ENCODE measurements around the gene LGALS16. TPM values are rescaled to one million over a fixed set of nuclear protein-coding genes. Genes with fewer than 3 reads are reported as not detected.
"Not testable (repeated sequence)": the region's sequence is repeated elsewhere in the genome, so short reads cannot be mapped to it uniquely, and the experiment has no call there.

Gene LGALS16, protein sequence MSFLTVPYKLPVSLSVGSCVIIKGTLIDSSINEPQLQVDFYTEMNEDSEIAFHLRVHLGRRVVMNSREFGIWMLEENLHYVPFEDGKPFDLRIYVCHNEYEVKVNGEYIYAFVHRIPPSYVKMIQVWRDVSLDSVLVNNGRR
- polyA plus RNA-seq = not detected
- long read RNA-seq, donor 1 = 0 reads
- long read RNA-seq, donor 2 = 0 reads
- long read RNA-seq, donor 3 = 0 reads
- long read RNA-seq, donor 4 = 0 reads
- long read RNA-seq, donor 5 = 0 reads
- long read RNA-seq, donor 6 = 0 reads
- long read RNA-seq, donor 7 = 0 reads
- long read RNA-seq, donor 8 = 0 reads
- long read RNA-seq, donor 9 = 0 reads
- long read RNA-seq, donor 10 = 0 reads
- long read RNA-seq, donor 11 = 0 reads

DNA sequence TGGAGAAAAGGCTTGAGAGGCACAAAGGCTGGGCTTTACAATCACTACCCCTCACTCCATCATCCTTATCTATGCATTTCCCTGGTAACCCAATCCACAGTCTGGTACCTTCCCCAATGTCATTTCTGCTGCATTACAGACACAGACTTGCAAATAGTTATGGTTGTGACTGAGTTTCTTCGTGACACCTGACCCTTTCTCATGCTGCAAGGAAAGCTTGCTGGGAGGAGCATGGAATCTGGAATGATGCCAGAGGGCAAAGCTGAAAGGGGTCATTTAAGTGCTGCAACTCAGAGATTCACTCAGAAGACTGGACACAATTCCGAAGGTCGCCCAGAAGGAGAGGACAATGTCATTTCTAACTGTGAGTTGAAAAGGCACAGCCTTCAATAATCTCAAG is at the start of gene LGALS16:
Gene LGALS16 (plus strand): TSS at position 301 of the 400 bp plus-strand sequence. CDS start 49 bp downstream, at position 350.
- Histone ChIP-seq H3K27me3 (ENCODE audit: control insufficient read depth, insufficient read depth, low read length) (no peaks in the 10 kb centered on the region), H3K36me3 (ENCODE audit: control insufficient read depth, insufficient read depth, low read length) (no peaks in the 10 kb centered on the region), H3K4me3 (ENCODE audit: low read length) (no peak within 1 kb of the TSS), H3K9me3 (ENCODE audit: control insufficient read depth, low read depth, low read length) (no peaks in the 10 kb centered on the region), H3K4me1 (ENCODE audit: control insufficient read depth, insufficient read depth, low read length) (no peaks in the 10 kb centered on the region), H3K27ac (ENCODE audit: low read length) (no peak within 1 kb of the TSS)
- WGBS (ENCODE audit: insufficient coverage, low lambda C conversion rate) = no CpG with 5 or more reads among the region's 3 CpGs
- no peak for DNase-seq

DNA sequence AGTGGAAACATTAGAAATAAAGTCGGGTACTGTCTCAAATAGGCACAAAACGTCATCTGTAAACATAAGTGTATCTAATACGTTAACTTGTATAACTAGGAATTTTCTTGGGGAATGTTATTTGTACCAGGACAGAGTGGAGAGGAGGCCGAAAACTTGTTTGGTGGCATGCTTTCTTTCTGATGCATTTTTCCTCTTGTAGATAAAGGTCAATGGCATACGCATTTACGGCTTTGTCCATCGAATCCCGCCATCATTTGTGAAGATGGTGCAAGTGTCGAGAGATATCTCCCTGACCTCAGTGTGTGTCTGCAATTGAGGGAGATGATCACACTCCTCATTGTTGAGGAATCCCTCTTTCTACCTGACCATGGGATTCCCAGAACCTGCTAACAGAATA is 48.7 kb upstream of the LGALS16 start:
- no peak for DNase-seq
- WGBS (ENCODE audit: insufficient coverage, low lambda C conversion rate) = no CpG with 5 or more reads among the region's 9 CpGs
- Histone ChIP-seq H3K4me3 (ENCODE audit: low read length) (no peak overlapping the region), H3K27ac (ENCODE audit: low read length) (no peak overlapping the region), H3K27me3 (ENCODE audit: control insufficient read depth, insufficient read depth, low read length) (no peaks in the 10 kb centered on the region), H3K9me3 (ENCODE audit: control insufficient read depth, low read depth, low read length) (no peaks in the 10 kb centered on the region), H3K4me1 (ENCODE audit: control insufficient read depth, insufficient read depth, low read length) (no peaks in the 10 kb centered on the region), H3K36me3 (ENCODE audit: control insufficient read depth, insufficient read depth, low read length) (no peaks in the 10 kb centered on the region)

DNA sequence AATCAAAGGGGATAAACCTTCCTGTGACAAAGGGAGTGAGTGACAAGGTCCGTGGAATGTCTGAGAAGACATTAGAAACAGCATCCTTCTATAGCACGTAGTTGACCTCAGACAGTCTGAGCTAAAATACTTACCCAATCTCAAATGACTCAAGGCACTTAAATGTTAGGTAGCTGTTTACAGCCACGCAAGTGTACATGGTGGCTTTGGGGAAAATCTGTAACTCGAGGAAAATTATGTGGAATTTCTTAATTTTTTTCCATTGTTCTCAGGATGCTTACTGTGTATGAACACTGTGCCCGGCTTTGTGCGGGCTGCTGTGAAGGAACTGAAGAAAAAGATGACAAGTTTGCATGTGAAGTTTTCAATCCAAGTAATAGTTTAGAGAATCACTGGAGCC is 48.2 kb upstream of the LGALS16 start:
- Histone ChIP-seq H3K9me3 (ENCODE audit: control insufficient read depth, low read depth, low read length) (no peaks in the 10 kb centered on the region), H3K27me3 (ENCODE audit: control insufficient read depth, insufficient read depth, low read length) (no peaks in the 10 kb centered on the region), H3K36me3 (ENCODE audit: control insufficient read depth, insufficient read depth, low read length) (no peaks in the 10 kb centered on the region), H3K4me1 (ENCODE audit: control insufficient read depth, insufficient read depth, low read length) (no peaks in the 10 kb centered on the region), H3K4me3 (ENCODE audit: low read length) (no peak overlapping the region), H3K27ac (ENCODE audit: low read length) (no peak overlapping the region)
- 89% methylated on average over 3 of the region's 6 CpGs for WGBS (ENCODE audit: insufficient coverage, low lambda C conversion rate)
- no peak for DNase-seq

DNA sequence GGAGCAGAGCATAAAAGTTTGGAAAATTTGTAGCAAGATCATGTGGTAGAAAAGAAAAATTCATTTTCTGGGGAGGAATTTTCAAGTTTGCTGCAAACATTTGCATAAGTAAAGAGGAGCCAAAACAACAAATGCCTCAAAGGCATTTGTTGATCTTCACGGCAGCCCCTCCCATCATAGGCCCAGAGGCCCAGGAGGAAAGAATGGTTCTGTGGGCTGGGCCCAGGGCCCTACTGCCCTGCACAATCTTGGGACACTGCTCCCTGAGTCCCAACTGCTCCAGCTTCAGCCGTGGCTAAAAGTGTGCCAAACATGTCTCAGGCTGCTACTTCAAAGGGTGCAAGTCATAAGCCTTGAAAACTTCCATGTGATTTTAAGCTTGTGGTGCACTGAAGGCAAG is 42.1 kb upstream of the LGALS16 start:
- Histone ChIP-seq H3K9me3 (ENCODE audit: control insufficient read depth, low read depth, low read length) (no peaks in the 10 kb centered on the region), H3K36me3 (ENCODE audit: control insufficient read depth, insufficient read depth, low read length) (no peaks in the 10 kb centered on the region), H3K27ac (ENCODE audit: low read length) (no peak overlapping the region), H3K4me3 (ENCODE audit: low read length) (no peak overlapping the region), H3K4me1 (ENCODE audit: control insufficient read depth, insufficient read depth, low read length) (no peaks in the 10 kb centered on the region), H3K27me3 (ENCODE audit: control insufficient read depth, insufficient read depth, low read length) (no peaks in the 10 kb centered on the region)
- DNase-seq = no peak
- no CpG with 5 or more reads among the region's 2 CpGs for WGBS (ENCODE audit: insufficient coverage, low lambda C conversion rate)

DNA sequence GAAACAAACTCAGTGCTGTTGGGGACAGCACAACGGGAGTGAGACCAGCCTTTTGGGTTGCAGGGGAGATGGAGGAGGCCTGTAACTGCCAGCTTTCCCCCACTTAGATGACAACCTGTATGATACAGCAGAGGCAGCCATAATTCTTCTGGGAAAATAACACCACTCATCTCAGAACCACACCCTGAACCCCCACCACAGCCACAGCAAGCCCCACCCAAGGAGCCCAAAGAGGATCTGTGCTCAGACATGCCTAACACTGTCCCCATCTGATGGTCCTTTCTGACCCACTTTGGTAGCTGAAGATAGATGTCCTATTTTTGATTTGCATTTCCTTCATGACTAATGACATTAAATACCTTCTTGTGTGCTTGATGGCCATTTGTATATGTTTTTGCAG is 38.0 kb upstream of the LGALS16 start:
- no peak overlapping the region for H3K4me3 ChIP-seq (ENCODE audit: low read length)
- H3K36me3 ChIP-seq (ENCODE audit: control insufficient read depth, insufficient read depth, low read length) = no peaks in the 10 kb centered on the region
- no CpG with 5 or more reads among the region's 1 CpG for WGBS (ENCODE audit: insufficient coverage, low lambda C conversion rate)
- H3K4me1 ChIP-seq (ENCODE audit: control insufficient read depth, insufficient read depth, low read length) = no peaks in the 10 kb centered on the region
- no peaks in the 10 kb centered on the region for H3K9me3 ChIP-seq (ENCODE audit: control insufficient read depth, low read depth, low read length)
- H3K27ac ChIP-seq (ENCODE audit: low read length) = no peak overlapping the region
- DNase-seq = no peak
- H3K27me3 ChIP-seq (ENCODE audit: control insufficient read depth, insufficient read depth, low read length) = no peaks in the 10 kb centered on the region

DNA sequence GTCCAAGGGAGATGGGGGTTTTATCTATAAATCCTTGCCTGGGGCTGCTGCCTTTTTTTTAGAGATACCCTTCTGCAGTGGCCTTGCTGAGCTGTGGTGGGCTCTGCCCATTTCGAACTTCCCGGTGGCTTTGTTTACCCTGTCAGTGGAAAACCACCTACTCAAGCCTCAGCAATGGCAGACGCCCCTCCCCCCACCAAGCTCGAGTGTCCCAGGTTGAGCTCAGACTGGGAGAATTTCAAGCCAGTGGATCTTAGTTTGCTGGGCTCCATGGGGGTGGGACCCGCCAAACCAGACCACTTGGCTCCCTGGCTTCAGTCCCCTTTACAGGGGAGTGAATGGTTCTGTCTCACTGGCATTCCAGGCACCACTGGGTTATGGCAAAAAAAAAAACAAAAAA is 31.8 kb upstream of the LGALS16 start:
- Histone ChIP-seq H3K27me3 (ENCODE audit: control insufficient read depth, insufficient read depth, low read length) (no peaks in the 10 kb centered on the region), H3K9me3 (ENCODE audit: control insufficient read depth, low read depth, low read length) (no peaks in the 10 kb centered on the region), H3K27ac (ENCODE audit: low read length) (no peak overlapping the region), H3K4me1 (ENCODE audit: control insufficient read depth, insufficient read depth, low read length) (no peaks in the 10 kb centered on the region), H3K36me3 (ENCODE audit: control insufficient read depth, insufficient read depth, low read length) (no peaks in the 10 kb centered on the region), H3K4me3 (ENCODE audit: low read length) (no peak overlapping the region)
- no peak for DNase-seq
- no CpG with 5 or more reads among the region's 5 CpGs for WGBS (ENCODE audit: insufficient coverage, low lambda C conversion rate)

DNA sequence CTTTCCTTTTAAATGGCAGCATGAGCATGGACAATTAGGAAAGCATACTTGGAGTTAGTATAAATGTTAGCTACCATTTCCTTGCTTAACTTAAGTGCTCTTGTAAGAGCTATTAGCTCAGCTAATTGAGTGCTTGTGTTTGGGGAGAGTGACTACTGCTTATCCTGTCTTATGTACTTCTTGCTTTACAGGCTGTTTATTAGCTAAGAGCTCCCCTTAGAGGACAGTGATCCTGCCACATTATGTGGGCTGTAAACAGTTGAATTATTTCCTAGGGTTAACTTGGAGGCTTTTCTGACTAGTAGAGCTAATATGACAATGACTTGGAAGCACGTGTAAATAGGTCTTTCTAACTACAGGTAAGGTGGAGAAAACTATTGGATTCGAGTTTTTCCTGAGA is 28.1 kb upstream of the LGALS16 start:
- not testable (repeated sequence) for H3K9me3 ChIP-seq (ENCODE audit: control insufficient read depth, low read depth, low read length); H3K4me3 ChIP-seq (ENCODE audit: low read length); H3K36me3 ChIP-seq (ENCODE audit: control insufficient read depth, insufficient read depth, low read length); H3K4me1 ChIP-seq (ENCODE audit: control insufficient read depth, insufficient read depth, low read length); H3K27me3 ChIP-seq (ENCODE audit: control insufficient read depth, insufficient read depth, low read length); H3K27ac ChIP-seq (ENCODE audit: low read length); DNase-seq
- 60% methylated on average over 1 of the region's 2 CpGs for WGBS (ENCODE audit: insufficient coverage, low lambda C conversion rate)

DNA sequence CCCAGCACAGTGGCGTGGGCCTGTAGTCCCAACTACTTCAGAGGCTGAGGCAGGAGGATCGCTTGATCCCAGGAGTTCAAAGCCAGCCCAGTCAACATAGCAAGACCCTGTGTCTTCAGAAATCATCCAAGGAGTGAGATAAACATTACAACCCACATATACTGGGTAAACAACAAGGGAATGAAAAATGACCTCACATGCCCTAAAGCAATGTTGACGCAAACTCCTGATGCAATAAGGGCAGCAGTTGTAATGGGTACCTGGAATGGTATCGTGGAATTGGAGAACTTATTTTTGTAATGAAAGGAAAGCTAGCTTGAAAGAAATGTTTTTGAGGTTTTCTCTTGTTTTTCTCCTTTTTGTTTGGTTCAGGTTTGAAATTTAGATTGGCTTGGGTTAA is 24.5 kb upstream of the LGALS16 start:
- no peaks in the 10 kb centered on the region for H3K9me3 ChIP-seq (ENCODE audit: control insufficient read depth, low read depth, low read length)
- peaks cover 2% of the 10 kb centered on the region for H3K27me3 ChIP-seq (ENCODE audit: control insufficient read depth, insufficient read depth, low read length)
- no CpG with 5 or more reads among the region's 4 CpGs for WGBS (ENCODE audit: insufficient coverage, low lambda C conversion rate)
- H3K4me1 ChIP-seq (ENCODE audit: control insufficient read depth, insufficient read depth, low read length) = no peaks in the 10 kb centered on the region
- H3K4me3 ChIP-seq (ENCODE audit: low read length) = no peak overlapping the region
- H3K27ac ChIP-seq (ENCODE audit: low read length) = no peak overlapping the region
- no peak for DNase-seq
- H3K36me3 ChIP-seq (ENCODE audit: control insufficient read depth, insufficient read depth, low read length) = no peaks in the 10 kb centered on the region

DNA sequence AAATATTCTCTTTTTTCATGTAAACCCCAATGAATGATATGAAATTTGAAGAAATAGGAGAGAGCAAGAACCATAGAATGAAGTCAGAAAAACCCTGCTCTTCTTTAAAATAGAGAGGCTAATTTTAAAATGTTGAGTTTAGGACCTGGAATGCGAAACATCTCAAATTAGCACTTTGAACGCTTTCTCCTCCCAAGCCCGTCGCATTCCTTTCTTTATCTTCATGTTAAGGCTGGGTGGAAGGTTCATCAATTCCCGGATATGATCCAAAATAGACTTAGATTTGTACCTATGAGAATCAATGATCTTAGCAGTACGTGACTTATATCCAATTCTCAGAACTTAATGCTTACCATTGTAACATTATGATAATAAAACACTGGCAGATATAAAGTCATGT is 24.1 kb upstream of the LGALS16 start:
- H3K4me3 ChIP-seq (ENCODE audit: low read length) = no peak overlapping the region
- no peak overlapping the region for H3K27ac ChIP-seq (ENCODE audit: low read length)
- H3K4me1 ChIP-seq (ENCODE audit: control insufficient read depth, insufficient read depth, low read length) = no peaks in the 10 kb centered on the region
- H3K9me3 ChIP-seq (ENCODE audit: control insufficient read depth, low read depth, low read length) = no peaks in the 10 kb centered on the region
- DNase-seq = no peak
- H3K27me3 ChIP-seq (ENCODE audit: control insufficient read depth, insufficient read depth, low read length) = peaks cover 2% of the 10 kb centered on the region
- no peaks in the 10 kb centered on the region for H3K36me3 ChIP-seq (ENCODE audit: control insufficient read depth, insufficient read depth, low read length)
- 44% methylated on average over 1 of the region's 6 CpGs for WGBS (ENCODE audit: insufficient coverage, low lambda C conversion rate)

DNA sequence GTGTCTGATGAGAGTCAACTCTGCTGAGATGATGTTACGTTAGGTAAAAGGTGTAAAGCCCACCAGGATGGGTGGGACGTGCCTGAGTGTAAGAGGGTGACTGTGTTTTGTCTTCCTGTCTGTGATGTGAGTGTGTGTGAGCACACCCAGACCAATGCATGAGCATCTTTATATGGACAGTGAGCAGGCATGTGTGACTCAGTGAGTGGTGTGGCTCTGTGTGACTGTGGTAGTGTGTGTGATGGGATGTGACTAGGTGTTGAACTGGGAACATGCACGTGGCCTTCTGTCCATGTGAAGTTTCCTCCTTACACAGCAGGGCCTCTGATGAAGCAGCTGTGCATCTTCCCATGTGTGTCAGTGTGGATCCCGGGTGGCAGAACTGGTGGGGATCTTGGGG is 17.8 kb upstream of the LGALS16 start:
- H3K9me3 ChIP-seq (ENCODE audit: control insufficient read depth, low read depth, low read length) = no peaks in the 10 kb centered on the region
- DNase-seq = no peak
- no peaks in the 10 kb centered on the region for H3K36me3 ChIP-seq (ENCODE audit: control insufficient read depth, insufficient read depth, low read length)
- H3K27ac ChIP-seq (ENCODE audit: low read length) = no peak overlapping the region
- no peaks in the 10 kb centered on the region for H3K4me1 ChIP-seq (ENCODE audit: control insufficient read depth, insufficient read depth, low read length)
- H3K4me3 ChIP-seq (ENCODE audit: low read length) = no peak overlapping the region
- no peaks in the 10 kb centered on the region for H3K27me3 ChIP-seq (ENCODE audit: control insufficient read depth, insufficient read depth, low read length)
- WGBS (ENCODE audit: insufficient coverage, low lambda C conversion rate) = no CpG with 5 or more reads among the region's 4 CpGs

DNA sequence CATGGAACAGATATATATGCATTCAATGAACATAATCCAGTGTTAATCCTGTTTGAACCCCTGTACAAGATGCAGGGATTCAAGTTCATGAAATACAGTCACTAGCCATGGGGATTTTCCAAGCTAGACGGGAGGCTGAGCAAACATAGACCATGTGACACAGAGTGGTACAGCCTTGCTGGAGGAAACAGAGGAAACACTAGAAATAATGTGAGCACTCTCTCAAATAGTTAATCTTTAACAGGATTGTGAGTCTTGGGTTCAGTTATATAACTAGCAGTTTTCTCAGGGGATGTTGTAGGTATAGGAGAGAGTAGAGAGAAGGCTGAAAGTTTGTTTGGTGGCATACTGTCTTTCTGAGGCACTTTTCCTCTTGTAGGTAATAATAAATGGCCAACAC is 13.9 kb upstream of the LGALS16 start:
- Histone ChIP-seq H3K4me1 (ENCODE audit: control insufficient read depth, insufficient read depth, low read length) (no peaks in the 10 kb centered on the region), H3K36me3 (ENCODE audit: control insufficient read depth, insufficient read depth, low read length) (no peaks in the 10 kb centered on the region), H3K9me3 (ENCODE audit: control insufficient read depth, low read depth, low read length) (no peaks in the 10 kb centered on the region), H3K27ac (ENCODE audit: low read length) (no peak overlapping the region), H3K27me3 (ENCODE audit: control insufficient read depth, insufficient read depth, low read length) (no peaks in the 10 kb centered on the region), H3K4me3 (ENCODE audit: low read length) (no peak overlapping the region)
- peak; percentile 10 to 41 for DNase-seq
- no CpG with 5 or more reads among the region's 1 CpG for WGBS (ENCODE audit: insufficient coverage, low lambda C conversion rate)

Data from large intestine (tissue), 12 donors.